ENCODE data around the gene NCLN.
"Not testable (repeated sequence)": the region's sequence is repeated elsewhere in the genome, so short reads cannot be mapped to it uniquely, and the experiment has no call there.

The NCLN gene

DNA sequence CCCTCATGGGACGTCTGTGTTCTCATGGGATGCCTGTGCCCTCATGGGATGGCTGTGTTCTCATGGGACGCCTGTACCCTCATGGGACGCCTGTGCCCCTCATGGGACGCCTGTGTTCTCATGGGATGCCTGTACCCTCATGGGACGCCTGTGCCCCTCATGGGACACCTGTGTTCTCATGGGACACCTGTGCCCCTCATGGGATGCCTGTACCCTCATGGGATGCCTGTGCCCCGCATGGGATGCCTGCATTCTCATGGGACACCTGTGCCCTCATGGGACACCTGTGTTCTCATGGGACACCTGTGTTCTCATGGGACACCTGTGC, 13.1 kb upstream of the NCLN start:
- 78 to 80% methylated on average over 6 of the region's 6 CpGs for WGBS, 2 experiments
- H3K4me1 ChIP-seq (ENCODE audit: control insufficient read depth, insufficient read depth, low read length); H3K27ac ChIP-seq (ENCODE audit: insufficient read depth, low read depth, low read length, poor library complexity, severe bottlenecking); H3K4me3 ChIP-seq (ENCODE audit: insufficient read depth, low read depth, low read length); H3K27me3 ChIP-seq (ENCODE audit: control insufficient read depth, insufficient read depth, low read length, poor library complexity, severe bottlenecking); H3K9me3 ChIP-seq (ENCODE audit: control insufficient read depth, low read length); H3K36me3 ChIP-seq (ENCODE audit: control insufficient read depth, insufficient read depth, low read length): not testable (repeated sequence)

DNA sequence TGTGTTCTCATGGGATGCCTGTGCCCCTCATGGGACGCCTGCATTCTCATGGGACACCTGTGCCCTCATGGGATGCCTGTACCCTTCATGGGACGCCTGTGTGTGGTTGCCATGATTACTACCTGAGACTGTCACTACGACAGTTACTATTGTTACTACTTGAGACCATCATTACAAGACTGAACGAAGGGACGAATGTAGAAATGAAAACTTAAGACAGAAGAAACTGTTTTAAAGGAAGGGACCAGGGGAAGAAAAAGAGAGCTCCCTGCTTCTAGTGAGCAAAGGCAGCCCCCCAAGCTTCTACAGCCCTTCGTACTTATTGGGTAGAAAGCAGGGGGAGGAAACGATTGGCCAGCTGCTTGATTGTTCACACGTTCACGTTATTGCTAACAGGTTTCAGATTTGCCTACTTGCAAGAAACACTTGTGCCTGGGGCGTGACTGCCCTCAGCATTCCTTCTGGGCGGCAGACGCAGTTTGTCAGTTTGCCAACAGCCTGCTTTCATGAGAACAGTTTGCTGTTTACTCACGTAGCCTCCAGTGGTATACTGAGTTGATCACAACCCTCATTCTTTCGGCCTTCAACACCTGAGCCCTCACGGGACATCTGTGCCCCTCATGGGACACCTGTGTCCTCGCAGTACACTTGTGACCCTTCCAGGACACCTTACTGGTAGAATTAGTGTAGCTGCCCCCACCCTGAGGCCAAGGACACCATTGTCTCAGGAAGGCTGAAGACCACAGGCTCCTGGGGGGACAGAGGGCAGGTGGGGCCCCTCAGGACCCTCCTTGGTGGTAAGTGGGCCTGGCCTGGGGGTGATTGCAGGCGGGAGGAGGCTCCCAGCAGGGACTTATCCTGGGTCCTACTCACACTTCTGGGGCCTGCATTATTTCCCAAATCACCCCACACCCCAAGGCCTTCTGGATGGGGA, 9.7 kb upstream of the NCLN start:
- 80 to 84% methylated on average over 17 of the region's 17 CpGs for WGBS, 2 experiments
- Histone ChIP-seq H3K4me1 (ENCODE audit: control insufficient read depth, insufficient read depth, low read length) (no peaks in the 10 kb centered on the region), H3K27me3 (ENCODE audit: control insufficient read depth, insufficient read depth, low read length, poor library complexity, severe bottlenecking) (no peaks in the 10 kb centered on the region), H3K4me3 (ENCODE audit: insufficient read depth, low read depth, low read length) (no peak overlapping the region), H3K36me3 (ENCODE audit: control insufficient read depth, insufficient read depth, low read length) (no peaks in the 10 kb centered on the region), H3K9me3 (ENCODE audit: control insufficient read depth, low read length) (no peaks in the 10 kb centered on the region), H3K27ac (ENCODE audit: insufficient read depth, low read depth, low read length, poor library complexity, severe bottlenecking) (no peak overlapping the region)

DNA sequence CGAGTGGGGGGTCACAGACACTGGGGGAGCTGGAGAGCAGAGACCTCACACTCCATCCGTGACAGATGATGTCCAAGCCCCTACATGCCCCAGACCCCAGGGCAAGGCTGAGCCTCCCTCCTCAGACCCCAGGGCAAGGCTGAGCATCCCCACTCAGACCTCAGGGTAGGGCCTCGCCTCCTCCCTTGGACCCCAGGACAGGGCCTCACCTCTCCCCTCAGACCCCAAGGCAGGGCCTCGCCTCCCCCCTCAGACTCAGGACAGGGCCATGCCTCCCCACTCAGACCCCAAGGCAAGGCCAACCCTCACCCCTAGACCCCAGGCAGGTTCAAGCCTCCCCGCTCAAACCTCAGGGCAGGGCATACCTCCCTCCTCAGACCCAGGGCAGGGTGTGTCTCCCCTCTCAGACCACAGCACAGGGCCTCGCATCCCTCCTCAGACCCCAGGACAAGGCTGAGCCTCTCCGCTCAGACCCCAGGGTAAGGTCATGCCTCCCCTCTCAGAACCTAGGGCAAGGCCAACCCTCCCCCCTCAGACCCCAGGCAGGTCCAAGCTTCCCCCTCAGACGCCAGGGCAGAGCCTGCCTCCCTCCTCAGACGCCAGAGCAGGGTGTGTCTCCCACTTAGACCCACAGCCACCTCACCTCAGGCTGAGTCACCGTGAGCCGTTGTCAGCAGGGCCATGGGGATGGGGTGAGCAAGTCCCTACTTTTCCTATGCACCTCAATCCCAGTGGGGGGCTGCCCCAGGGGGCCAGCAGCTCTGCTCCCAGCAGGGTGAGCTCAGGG, 8.8 kb upstream of the NCLN start:
- Histone ChIP-seq H3K27ac (ENCODE audit: insufficient read depth, low read depth, low read length, poor library complexity, severe bottlenecking) (no peak overlapping the region), H3K4me3 (ENCODE audit: insufficient read depth, low read depth, low read length) (no peak overlapping the region), H3K27me3 (ENCODE audit: control insufficient read depth, insufficient read depth, low read length, poor library complexity, severe bottlenecking) (no peaks in the 10 kb centered on the region), H3K9me3 (ENCODE audit: control insufficient read depth, low read length) (no peaks in the 10 kb centered on the region), H3K36me3 (ENCODE audit: control insufficient read depth, insufficient read depth, low read length) (no peaks in the 10 kb centered on the region), H3K4me1 (ENCODE audit: control insufficient read depth, insufficient read depth, low read length) (no peaks in the 10 kb centered on the region)
- 84 to 88% methylated on average over 11 of the region's 11 CpGs for WGBS, 2 experiments

DNA sequence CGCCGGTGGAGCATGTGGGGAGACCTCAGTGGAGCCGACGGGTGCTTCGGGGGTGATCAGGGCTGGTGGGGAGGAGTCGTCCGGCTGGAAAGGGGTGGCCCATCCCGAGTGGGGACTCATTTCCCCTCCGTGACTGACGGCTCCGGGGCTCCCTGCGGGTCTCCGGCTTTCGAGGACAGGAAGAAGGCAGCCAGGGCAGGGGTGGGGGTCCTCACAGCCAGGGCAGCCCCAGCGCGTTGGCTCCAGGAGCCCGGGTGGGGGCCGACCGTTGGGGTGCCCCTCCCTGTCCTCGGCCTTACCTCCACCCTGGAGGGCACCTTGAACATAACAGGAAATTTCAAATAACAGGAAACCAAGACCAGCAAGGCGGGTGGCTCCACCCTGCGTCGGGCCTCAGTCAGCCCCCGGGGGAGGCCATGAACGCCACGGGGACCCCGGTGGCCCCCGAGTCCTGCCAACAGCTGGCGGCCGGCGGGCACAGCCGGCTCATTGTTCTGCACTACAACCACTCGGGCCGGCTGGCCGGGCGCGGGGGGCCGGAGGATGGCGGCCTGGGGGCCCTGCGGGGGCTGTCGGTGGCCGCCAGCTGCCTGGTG, 7.3 kb upstream of the NCLN start, which contains the start of gene S1PR4:
Gene S1PR4, plus strand, starts transcription at position 393 of the 596 bp plus-strand sequence. Its CDS starts 24 bp downstream, at position 417.
- no peak within 1 kb of the TSS for H3K27ac ChIP-seq (ENCODE audit: insufficient read depth, low read depth, low read length, poor library complexity, severe bottlenecking)
- H3K36me3 ChIP-seq (ENCODE audit: control insufficient read depth, insufficient read depth, low read length), result no peaks in the 10 kb centered on the region
- H3K4me1 ChIP-seq (ENCODE audit: control insufficient read depth, insufficient read depth, low read length), result no peaks in the 10 kb centered on the region
- H3K4me3 ChIP-seq (ENCODE audit: insufficient read depth, low read depth, low read length), result no peak within 1 kb of the TSS
- H3K27me3 ChIP-seq (ENCODE audit: control insufficient read depth, insufficient read depth, low read length, poor library complexity, severe bottlenecking), result no peaks in the 10 kb centered on the region
- 94% methylated on average over 42 of the region's 42 CpGs for WGBS, 2 experiments
- H3K9me3 ChIP-seq (ENCODE audit: control insufficient read depth, low read length), result no peaks in the 10 kb centered on the region

DNA sequence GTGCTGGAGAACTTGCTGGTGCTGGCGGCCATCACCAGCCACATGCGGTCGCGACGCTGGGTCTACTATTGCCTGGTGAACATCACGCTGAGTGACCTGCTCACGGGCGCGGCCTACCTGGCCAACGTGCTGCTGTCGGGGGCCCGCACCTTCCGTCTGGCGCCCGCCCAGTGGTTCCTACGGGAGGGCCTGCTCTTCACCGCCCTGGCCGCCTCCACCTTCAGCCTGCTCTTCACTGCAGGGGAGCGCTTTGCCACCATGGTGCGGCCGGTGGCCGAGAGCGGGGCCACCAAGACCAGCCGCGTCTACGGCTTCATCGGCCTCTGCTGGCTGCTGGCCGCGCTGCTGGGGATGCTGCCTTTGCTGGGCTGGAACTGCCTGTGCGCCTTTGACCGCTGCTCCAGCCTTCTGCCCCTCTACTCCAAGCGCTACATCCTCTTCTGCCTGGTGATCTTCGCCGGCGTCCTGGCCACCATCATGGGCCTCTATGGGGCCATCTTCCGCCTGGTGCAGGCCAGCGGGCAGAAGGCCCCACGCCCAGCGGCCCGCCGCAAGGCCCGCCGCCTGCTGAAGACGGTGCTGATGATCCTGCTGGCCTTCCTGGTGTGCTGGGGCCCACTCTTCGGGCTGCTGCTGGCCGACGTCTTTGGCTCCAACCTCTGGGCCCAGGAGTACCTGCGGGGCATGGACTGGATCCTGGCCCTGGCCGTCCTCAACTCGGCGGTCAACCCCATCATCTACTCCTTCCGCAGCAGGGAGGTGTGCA, 6.6 kb upstream of the NCLN start:
- Histone ChIP-seq H3K4me3 (ENCODE audit: insufficient read depth, low read depth, low read length) (no peak overlapping the region), H3K4me1 (ENCODE audit: control insufficient read depth, insufficient read depth, low read length) (no peaks in the 10 kb centered on the region), H3K27me3 (ENCODE audit: control insufficient read depth, insufficient read depth, low read length, poor library complexity, severe bottlenecking) (no peaks in the 10 kb centered on the region), H3K27ac (ENCODE audit: insufficient read depth, low read depth, low read length, poor library complexity, severe bottlenecking) (no peak overlapping the region), H3K9me3 (ENCODE audit: control insufficient read depth, low read length) (no peaks in the 10 kb centered on the region), H3K36me3 (ENCODE audit: control insufficient read depth, insufficient read depth, low read length) (no peaks in the 10 kb centered on the region)
- 93% methylated on average over 52 of the region's 52 CpGs for WGBS, 2 experiments

DNA sequence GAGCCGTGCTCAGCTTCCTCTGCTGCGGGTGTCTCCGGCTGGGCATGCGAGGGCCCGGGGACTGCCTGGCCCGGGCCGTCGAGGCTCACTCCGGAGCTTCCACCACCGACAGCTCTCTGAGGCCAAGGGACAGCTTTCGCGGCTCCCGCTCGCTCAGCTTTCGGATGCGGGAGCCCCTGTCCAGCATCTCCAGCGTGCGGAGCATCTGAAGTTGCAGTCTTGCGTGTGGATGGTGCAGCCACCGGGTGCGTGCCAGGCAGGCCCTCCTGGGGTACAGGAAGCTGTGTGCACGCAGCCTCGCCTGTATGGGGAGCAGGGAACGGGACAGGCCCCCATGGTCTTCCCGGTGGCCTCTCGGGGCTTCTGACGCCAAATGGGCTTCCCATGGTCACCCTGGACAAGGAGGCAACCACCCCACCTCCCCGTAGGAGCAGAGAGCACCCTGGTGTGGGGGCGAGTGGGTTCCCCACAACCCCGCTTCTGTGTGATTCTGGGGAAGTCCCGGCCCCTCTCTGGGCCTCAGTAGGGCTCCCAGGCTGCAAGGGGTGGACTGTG, 5.9 kb upstream of the NCLN start:
- Histone ChIP-seq H3K36me3 (ENCODE audit: control insufficient read depth, insufficient read depth, low read length) (no peaks in the 10 kb centered on the region), H3K4me3 (ENCODE audit: insufficient read depth, low read depth, low read length) (no peak overlapping the region), H3K9me3 (ENCODE audit: control insufficient read depth, low read length) (no peaks in the 10 kb centered on the region), H3K4me1 (ENCODE audit: control insufficient read depth, insufficient read depth, low read length) (no peaks in the 10 kb centered on the region), H3K27me3 (ENCODE audit: control insufficient read depth, insufficient read depth, low read length, poor library complexity, severe bottlenecking) (no peaks in the 10 kb centered on the region), H3K27ac (ENCODE audit: insufficient read depth, low read depth, low read length, poor library complexity, severe bottlenecking) (no peak overlapping the region)
- 93 to 95% methylated on average over 31 of the region's 31 CpGs for WGBS, 2 experiments

DNA sequence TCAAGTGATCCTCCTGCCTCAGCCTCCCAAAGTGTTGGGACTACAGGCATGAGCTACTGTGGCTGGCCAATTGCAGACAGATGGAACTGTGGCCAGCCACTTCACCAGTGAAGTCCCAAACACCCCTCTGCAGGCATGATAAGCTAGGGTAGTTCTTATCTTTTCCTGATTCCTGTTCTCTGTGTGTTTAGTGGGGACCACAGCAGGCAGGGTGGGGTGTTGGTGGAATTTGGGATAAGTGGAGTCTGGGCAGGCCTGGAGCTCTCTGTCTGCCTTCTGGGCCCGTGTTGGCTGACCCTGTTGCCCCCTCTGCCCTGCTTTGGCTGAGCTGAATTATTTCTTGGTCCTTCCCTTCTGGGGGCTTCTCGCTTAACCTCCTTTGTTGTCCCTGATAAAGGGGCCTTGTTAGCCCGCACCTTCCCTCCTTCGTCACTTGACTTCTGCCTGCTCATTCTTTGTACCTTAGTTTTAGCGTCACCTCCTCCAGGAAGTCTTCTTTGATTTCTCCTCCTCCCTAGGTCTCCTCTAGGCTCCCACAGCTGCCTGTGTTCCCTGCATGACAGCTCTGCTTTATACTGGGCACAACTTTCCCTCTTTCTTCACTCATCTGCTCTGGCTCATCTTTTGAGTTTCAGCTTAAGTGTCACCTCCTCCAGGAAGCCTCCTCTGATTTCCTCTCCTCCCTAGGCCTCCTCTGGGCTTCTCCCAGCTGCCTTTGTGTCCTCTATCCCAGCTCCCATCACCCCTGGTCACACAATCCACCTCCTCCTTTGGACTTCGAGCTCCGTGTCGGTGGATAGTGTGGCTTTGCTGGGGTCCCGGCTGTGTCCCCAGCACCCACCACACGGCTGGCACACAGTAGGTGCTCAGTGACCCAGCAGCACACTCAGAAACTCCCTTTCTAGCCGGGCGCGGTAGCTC, 1.7 kb upstream of the NCLN start:
- no peak overlapping the region for H3K4me3 ChIP-seq (ENCODE audit: insufficient read depth, low read depth, low read length)
- H3K27me3 ChIP-seq (ENCODE audit: control insufficient read depth, insufficient read depth, low read length, poor library complexity, severe bottlenecking), result no peaks in the 10 kb centered on the region
- H3K36me3 ChIP-seq (ENCODE audit: control insufficient read depth, insufficient read depth, low read length), result peaks cover 4% of the 10 kb centered on the region
- H3K9me3 ChIP-seq (ENCODE audit: control insufficient read depth, low read length), result no peaks in the 10 kb centered on the region
- no peak overlapping the region for H3K27ac ChIP-seq (ENCODE audit: insufficient read depth, low read depth, low read length, poor library complexity, severe bottlenecking)
- 85 to 88% methylated on average over 13 of the region's 13 CpGs for WGBS, 2 experiments
- peaks cover 12% of the 10 kb centered on the region for H3K4me1 ChIP-seq (ENCODE audit: control insufficient read depth, insufficient read depth, low read length)

DNA sequence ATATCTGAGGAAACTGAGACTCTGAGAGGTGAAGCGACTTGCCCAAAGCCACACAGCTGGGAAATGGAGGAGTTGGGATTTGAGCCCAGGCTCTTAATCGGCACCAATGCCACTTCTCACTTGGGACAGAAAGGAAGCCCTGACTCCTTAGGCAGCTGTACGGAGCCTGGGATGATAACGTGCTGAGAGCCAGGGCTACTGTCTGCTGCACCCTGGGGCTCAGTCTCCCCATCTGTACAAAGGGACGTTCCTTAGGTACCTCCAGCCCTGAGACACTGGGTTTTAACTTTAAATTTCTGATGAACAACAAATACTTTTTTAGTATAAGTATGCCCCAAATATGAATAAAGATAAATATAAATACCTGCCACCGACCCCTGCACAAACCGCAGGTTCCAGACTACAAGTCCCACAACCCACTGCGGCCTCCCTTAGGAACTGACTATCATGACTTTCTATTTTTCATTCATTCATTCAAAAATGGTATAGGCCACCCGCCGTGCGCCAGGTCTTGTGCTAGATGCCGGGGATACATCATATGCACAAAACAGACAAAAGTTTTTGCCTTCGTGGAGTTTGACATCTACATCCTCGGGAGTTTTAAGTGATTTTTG, 776 bp upstream of the NCLN start:
- 20% methylated on average over 14 of the region's 14 CpGs for WGBS, 2 experiments
- H3K27ac ChIP-seq (ENCODE audit: insufficient read depth, low read depth, low read length, poor library complexity, severe bottlenecking), result no peak overlapping the region

More for the DNA sequence above, 776 bp upstream of the NCLN start:
- Histone ChIP-seq H3K9me3 (ENCODE audit: control insufficient read depth, low read length) (no peaks in the 10 kb centered on the region), H3K36me3 (ENCODE audit: control insufficient read depth, insufficient read depth, low read length) (peaks cover 4% of the 10 kb centered on the region), H3K27me3 (ENCODE audit: control insufficient read depth, insufficient read depth, low read length, poor library complexity, severe bottlenecking) (no peaks in the 10 kb centered on the region), H3K4me1 (ENCODE audit: control insufficient read depth, insufficient read depth, low read length) (peaks cover 12% of the 10 kb centered on the region), H3K4me3 (ENCODE audit: insufficient read depth, low read depth, low read length) (peak overlapping the region; percentile 96)

All from ectodermal cell (in vitro differentiated cells).